ENCODE results near the gene TLR2.

Gene TLR2

GRCh38 chr4:153705743-153706468 is 21.8 kb downstream of the TLR2 start:
- TF ChIP-seq EZH2 (IDR thresholded peaks at IDR 0.05; ENCODE audit: borderline replicate concordance, low read depth, low read length, severe bottlenecking) (no peak), CTCF (IDR thresholded peaks at IDR 0.05; ENCODE audit: borderline replicate concordance, extremely low read depth, low read length, poor library complexity, severe bottlenecking) (no peak)
- Histone ChIP-seq H2AFZ (ENCODE audit: low read depth, low read length) (no peak overlapping the region), H3K4me2 (ENCODE audit: insufficient read depth, low read length) (no peak overlapping the region), H3K9me3 (ENCODE audit: insufficient read depth, low read length, severe bottlenecking) (no peaks in the 10 kb centered on the region), H4K20me1 (ENCODE audit: insufficient read depth, low read length) (no peaks in the 10 kb centered on the region), H3K4me1 (ENCODE audit: insufficient read depth, low read length) (no peaks in the 10 kb centered on the region), H3K27ac (ENCODE audit: low read length) (no peak overlapping the region), H3K79me2 (ENCODE audit: insufficient read depth, low read length) (no peaks in the 10 kb centered on the region), H3K36me3 (ENCODE audit: insufficient read depth, low read length) (no peaks in the 10 kb centered on the region), H3K27me3 (ENCODE audit: insufficient read depth, low read length, poor library complexity) (peaks cover 4% of the 10 kb centered on the region), H3K4me3 (ENCODE audit: low read depth in 1 of 2, low read length in 2 of 2) (no peak overlapping the region), H3K9ac (ENCODE audit: low read depth, low read length) (no peak overlapping the region)
- DNase-seq (no peak), ATAC-seq (ENCODE audit: insufficient read depth, low read depth) (peak; percentile 42; the same call in 2 of the 3 replicates)

- no peaks in the 10 kb centered on the region for H3K9me3 ChIP-seq (ENCODE audit: insufficient read depth, low read length, severe bottlenecking)
- no peaks in the 10 kb centered on the region for H4K20me1 ChIP-seq (ENCODE audit: insufficient read depth, low read length)
- no peaks in the 10 kb centered on the region for H3K36me3 ChIP-seq (ENCODE audit: insufficient read depth, low read length)
- no peaks in the 10 kb centered on the region for H3K4me1 ChIP-seq (ENCODE audit: insufficient read depth, low read length)
- no peak overlapping the region for H3K4me3 ChIP-seq (ENCODE audit: low read depth in 1 of 2, low read length in 2 of 2)
- no peak overlapping the region for H3K4me2 ChIP-seq (ENCODE audit: insufficient read depth, low read length)
- DNase-seq (no peak), ATAC-seq (ENCODE audit: insufficient read depth, low read depth) (no peak)
- TF ChIP-seq CTCF (IDR thresholded peaks at IDR 0.05; ENCODE audit: borderline replicate concordance, extremely low read depth, low read length, poor library complexity, severe bottlenecking) = no peak
- TF ChIP-seq EZH2 (IDR thresholded peaks at IDR 0.05; ENCODE audit: borderline replicate concordance, low read depth, low read length, severe bottlenecking) = no peak
- no peaks in the 10 kb centered on the region for H3K79me2 ChIP-seq (ENCODE audit: insufficient read depth, low read length)
- H2AFZ ChIP-seq (ENCODE audit: low read depth, low read length) = no peak overlapping the region
- peaks cover 4% of the 10 kb centered on the region for H3K27me3 ChIP-seq (ENCODE audit: insufficient read depth, low read length, poor library complexity)
- H3K27ac ChIP-seq (ENCODE audit: low read length) = no peak overlapping the region
- no peak overlapping the region for H3K9ac ChIP-seq (ENCODE audit: low read depth, low read length)
These were observed 22.4 kb downstream of the TLR2 start for GRCh38 chr4:153706519-153706918.

- no peak overlapping the region for H3K27ac ChIP-seq (ENCODE audit: low read length)
- DNase-seq (no peak), ATAC-seq (ENCODE audit: insufficient read depth, low read depth) (no peak)
- H3K9me3 ChIP-seq (ENCODE audit: insufficient read depth, low read length, severe bottlenecking) = no peaks in the 10 kb centered on the region
- H3K79me2 ChIP-seq (ENCODE audit: insufficient read depth, low read length) = no peaks in the 10 kb centered on the region
- no peaks in the 10 kb centered on the region for H4K20me1 ChIP-seq (ENCODE audit: insufficient read depth, low read length)
- H3K9ac ChIP-seq (ENCODE audit: low read depth, low read length) = no peak overlapping the region
- TF ChIP-seq EZH2 (IDR thresholded peaks at IDR 0.05; ENCODE audit: borderline replicate concordance, low read depth, low read length, severe bottlenecking) = no peak
- TF ChIP-seq CTCF (IDR thresholded peaks at IDR 0.05; ENCODE audit: borderline replicate concordance, extremely low read depth, low read length, poor library complexity, severe bottlenecking) = no peak
- H2AFZ ChIP-seq (ENCODE audit: low read depth, low read length) = no peak overlapping the region
- no peaks in the 10 kb centered on the region for H3K4me1 ChIP-seq (ENCODE audit: insufficient read depth, low read length)
- H3K27me3 ChIP-seq (ENCODE audit: insufficient read depth, low read length, poor library complexity) = peaks cover 4% of the 10 kb centered on the region
- no peaks in the 10 kb centered on the region for H3K36me3 ChIP-seq (ENCODE audit: insufficient read depth, low read length)
- no peak overlapping the region for H3K4me2 ChIP-seq (ENCODE audit: insufficient read depth, low read length)
- no peak overlapping the region for H3K4me3 ChIP-seq (ENCODE audit: low read depth in 1 of 2, low read length in 2 of 2)
These were observed 26.6 kb downstream of the TLR2 start for GRCh38 chr4:153710681-153711080.
